ENCODE data around the gene SH3RF1. TPM values are rescaled to one million over a fixed set of nuclear protein-coding genes. Genes with fewer than 3 reads are reported as not detected.
A peak's percentile ranks its signal among the peaks of the same experiment; 100 is the strongest.

Gene SH3RF1
- total RNA-seq, 2 experiments from 2014 or later: 0.22 to 0.55 TPM

DNA sequence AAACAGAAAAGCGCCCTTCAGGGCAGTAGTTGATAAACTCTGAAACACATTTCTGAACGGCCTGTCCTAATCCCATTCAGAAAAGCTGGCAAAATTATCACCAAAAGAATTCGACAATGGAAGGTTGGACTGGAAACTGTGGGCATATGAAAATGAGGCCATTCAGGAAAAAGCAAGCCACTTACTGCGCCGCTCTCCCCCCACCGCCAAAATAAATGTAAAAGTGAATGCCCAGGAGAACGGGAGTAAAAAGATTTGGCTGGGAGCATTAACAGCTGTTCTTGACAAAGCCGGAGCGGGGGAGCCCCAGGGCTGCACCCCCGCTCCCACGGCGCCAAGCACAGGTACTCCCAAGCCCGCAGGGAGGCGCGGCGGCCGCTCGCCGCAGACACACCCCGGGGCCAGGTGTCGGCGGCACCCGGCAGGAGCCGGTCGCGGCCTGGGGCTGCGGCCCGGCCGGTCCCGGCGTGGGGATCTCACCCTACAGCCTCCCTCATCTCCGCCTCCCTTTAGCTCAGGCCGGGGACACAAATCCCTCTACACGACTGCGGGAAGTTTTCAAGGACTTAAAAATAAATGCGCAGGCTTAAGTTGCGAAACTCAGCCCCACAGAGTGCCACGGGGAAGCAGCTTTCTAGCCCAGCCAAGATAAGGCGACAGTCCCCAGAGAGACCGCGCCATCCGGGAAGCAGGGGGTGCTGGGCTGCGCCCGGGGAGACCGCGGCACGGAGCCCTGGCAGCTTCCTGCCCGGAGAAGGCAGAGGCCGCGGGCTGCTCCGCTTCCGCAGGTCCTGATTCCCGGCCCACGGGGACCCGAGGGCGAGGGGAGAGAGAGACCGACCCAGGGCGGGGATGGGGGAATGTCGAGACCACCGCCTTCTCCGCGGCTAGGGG lies 593 bp downstream of the SH3RF1 start:
- peak overlapping the region; percentile 77 for H3K4me3 Mint-ChIP-seq
- no peak overlapping the region for H3K27ac Mint-ChIP-seq
- no peaks in the 10 kb centered on the region for H3K36me3 Mint-ChIP-seq (ENCODE audit: low read depth)
- peaks cover 51% of the 10 kb centered on the region for H3K27me3 Mint-ChIP-seq (ENCODE audit: low read depth)
- peaks cover 3% of the 10 kb centered on the region for H3K4me1 Mint-ChIP-seq (ENCODE audit: low read depth)
- DNase-seq: peak; percentile 36
- H3K9me3 Mint-ChIP-seq: no peaks in the 10 kb centered on the region
- intact Hi-C loops (cut with micrococcal nuclease): loop anchor here (1.0 to 10.0 kb wide), 5 partner anchors 147 to 348 kb away; partner anchors contain the start of gene CBR4
- CTCF ChIA-PET: interaction anchor here (0.6 to 1.2 kb wide), 4 partner anchors 86 to 260 kb away, joined by 3 to 7 read pairs (median 4); partner anchors contain the start of gene CBR4

GRCh38 chr4:169268951-169269760 lies 1.6 kb downstream of the SH3RF1 start:
- Mint-ChIP-seq H3K9me3 (no peaks in the 10 kb centered on the region), H3K4me1 (ENCODE audit: low read depth) (peaks cover 3% of the 10 kb centered on the region), H3K36me3 (ENCODE audit: low read depth) (no peaks in the 10 kb centered on the region), H3K27ac (no peak overlapping the region), H3K27me3 (ENCODE audit: low read depth) (peaks cover 49% of the 10 kb centered on the region), H3K4me3 (no peak overlapping the region)
- no peak for DNase-seq
- CTCF ChIA-PET: interaction anchor here (0.6 to 1.4 kb wide), 5 partner anchors 8 to 259 kb away, joined by 3 to 7 read pairs (median 3); partner anchors contain the start of gene CBR4
- intact Hi-C loops (cut with micrococcal nuclease): no loop called here

DNA sequence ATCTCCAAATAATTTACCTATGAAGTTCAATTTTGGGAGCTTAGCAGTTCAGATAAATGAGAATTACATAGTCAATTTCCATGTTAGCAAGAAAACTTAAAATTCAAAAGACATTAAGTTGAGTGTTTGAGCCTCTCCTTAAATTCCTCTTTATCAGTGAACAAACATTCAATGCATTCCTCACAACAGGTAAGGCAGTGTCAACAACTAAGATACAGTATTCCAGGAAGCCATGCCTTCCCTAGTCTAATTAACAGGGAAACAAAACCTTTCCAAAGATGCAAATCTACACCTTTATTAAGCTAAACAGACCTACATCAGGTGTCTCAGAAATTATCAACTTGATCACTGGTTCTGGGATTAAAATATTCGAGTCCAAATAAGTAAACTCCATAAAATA lies 3.7 kb downstream of the SH3RF1 start:
- intact Hi-C loops (cut with micrococcal nuclease): no loop called here
- DNase-seq: no peak
- Mint-ChIP-seq H3K36me3 (ENCODE audit: low read depth) (no peaks in the 10 kb centered on the region), H3K27ac (no peak overlapping the region), H3K4me1 (ENCODE audit: low read depth) (peaks cover 3% of the 10 kb centered on the region), H3K4me3 (no peak overlapping the region), H3K27me3 (ENCODE audit: low read depth) (peaks cover 49% of the 10 kb centered on the region), H3K9me3 (no peaks in the 10 kb centered on the region)
- CTCF ChIA-PET: interaction anchor here (0.6 kb wide), 1 partner anchor 102 kb away, joined by 4 read pairs; no protein-coding TSS in a partner anchor

DNA sequence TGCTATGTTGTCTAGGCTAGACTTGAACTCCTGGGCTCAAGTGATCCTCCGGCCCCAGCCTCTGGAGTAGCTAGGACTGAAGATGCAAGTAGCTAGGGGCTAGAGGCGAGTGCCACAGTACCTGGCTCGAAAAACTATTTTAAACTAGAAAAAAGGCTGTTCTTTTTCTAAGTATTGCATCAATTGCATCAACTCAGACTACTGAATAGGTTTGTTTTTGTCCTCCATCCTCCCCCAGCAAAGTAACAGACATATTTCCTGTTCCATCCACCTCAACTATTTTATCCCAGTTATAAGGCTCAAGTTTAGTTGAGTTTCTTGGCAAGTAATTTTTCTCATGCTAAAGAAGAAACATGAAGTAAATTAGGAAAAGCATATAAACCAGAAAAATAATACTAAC lies 4.1 kb downstream of the SH3RF1 start:
- intact Hi-C loops (cut with micrococcal nuclease): no loop called here
- Mint-ChIP-seq H3K36me3 (ENCODE audit: low read depth) (no peaks in the 10 kb centered on the region), H3K4me1 (ENCODE audit: low read depth) (peaks cover 3% of the 10 kb centered on the region), H3K9me3 (no peaks in the 10 kb centered on the region), H3K4me3 (no peak overlapping the region), H3K27me3 (ENCODE audit: low read depth) (peaks cover 45% of the 10 kb centered on the region), H3K27ac (no peak overlapping the region)
- CTCF ChIA-PET: no interaction called here
- DNase-seq: no peak

GRCh38 chr4:169266081-169266480 lies 4.7 kb downstream of the SH3RF1 start:
- peaks cover 47% of the 10 kb centered on the region for H3K27me3 Mint-ChIP-seq (ENCODE audit: low read depth)
- no peaks in the 10 kb centered on the region for H3K36me3 Mint-ChIP-seq (ENCODE audit: low read depth)
- intact Hi-C loops (cut with micrococcal nuclease): no loop called here
- CTCF ChIA-PET: no interaction called here
- DNase-seq: no peak
- no peak overlapping the region for H3K27ac Mint-ChIP-seq
- H3K9me3 Mint-ChIP-seq: no peaks in the 10 kb centered on the region
- H3K4me3 Mint-ChIP-seq: no peak overlapping the region
- H3K4me1 Mint-ChIP-seq (ENCODE audit: low read depth): peaks cover 3% of the 10 kb centered on the region

DNA sequence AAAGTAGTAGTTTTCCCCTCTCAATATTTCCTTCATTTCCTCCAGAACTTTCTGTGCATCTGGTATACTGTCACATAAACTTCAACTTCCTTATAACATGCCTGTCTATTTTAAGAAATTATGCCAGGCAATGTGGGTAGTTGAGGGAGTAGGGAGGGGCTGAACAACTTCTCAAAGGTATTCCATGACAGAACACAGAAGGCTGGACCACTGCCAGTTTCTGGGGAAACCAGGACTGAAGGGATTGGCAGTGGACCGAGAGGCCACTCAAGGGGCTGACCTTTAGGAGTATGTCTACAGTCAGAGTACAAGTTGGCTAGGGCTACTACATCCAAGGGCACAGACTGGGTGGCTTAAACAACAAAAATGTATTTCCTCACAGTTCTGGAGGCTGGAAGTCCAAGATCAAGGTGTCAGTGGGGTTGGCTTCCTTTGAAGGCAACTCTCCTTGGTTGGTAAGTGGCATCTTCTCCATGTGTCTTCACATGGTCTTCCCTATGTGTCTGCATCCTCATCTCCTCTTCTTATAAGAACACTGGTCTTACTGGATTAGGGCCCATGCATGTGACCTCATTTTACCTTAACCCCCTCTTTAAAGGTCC lies 6.9 kb downstream of the SH3RF1 start:
- DNase-seq: no peak
- Mint-ChIP-seq H3K27me3 (ENCODE audit: low read depth) (peaks cover 47% of the 10 kb centered on the region), H3K4me1 (ENCODE audit: low read depth) (no peaks in the 10 kb centered on the region), H3K27ac (no peak overlapping the region), H3K4me3 (no peak overlapping the region), H3K36me3 (ENCODE audit: low read depth) (no peaks in the 10 kb centered on the region), H3K9me3 (no peaks in the 10 kb centered on the region)
- intact Hi-C loops (cut with micrococcal nuclease): no loop called here
- CTCF ChIA-PET: no interaction called here

DNA sequence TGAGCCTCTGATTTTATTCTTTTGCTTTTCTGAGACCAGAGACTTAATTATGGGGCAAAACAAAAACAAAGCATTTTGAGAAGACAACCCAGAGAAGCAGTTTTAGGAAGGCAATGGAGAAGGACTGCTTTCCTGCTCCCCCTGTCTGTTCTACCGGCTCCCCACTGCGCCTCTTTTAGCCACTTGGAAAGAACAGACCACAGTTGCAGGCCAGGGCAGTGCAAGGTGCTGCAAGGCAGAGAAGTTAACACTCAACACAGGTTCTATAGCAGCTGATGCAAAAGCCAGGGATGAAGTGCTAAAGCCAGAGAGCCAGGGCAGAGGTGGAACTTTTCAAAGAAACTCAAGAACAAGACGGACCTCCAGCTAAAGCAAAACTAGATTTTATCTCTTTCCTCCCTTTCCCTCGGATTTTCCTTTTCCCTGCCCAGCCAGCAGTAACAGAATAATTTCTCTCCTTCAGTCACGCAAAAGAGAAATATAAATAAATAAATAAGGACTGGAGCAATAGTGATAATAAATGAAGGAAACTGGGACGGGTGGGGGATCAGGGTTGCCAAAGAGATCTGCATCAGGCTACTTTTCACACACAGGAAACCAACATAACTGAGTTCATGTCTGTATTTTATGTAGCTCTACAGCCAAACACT lies 10.4 kb downstream of the SH3RF1 start:
- intact Hi-C loops (cut with micrococcal nuclease): no loop called here
- Mint-ChIP-seq H3K27ac (no peak overlapping the region), H3K4me1 (ENCODE audit: low read depth) (no peaks in the 10 kb centered on the region), H3K4me3 (no peak overlapping the region), H3K36me3 (ENCODE audit: low read depth) (no peaks in the 10 kb centered on the region), H3K27me3 (ENCODE audit: low read depth) (peaks cover 32% of the 10 kb centered on the region), H3K9me3 (no peaks in the 10 kb centered on the region)
- DNase-seq: no peak
- CTCF ChIA-PET: interaction anchor here (0.6 to 1.3 kb wide), 2 partner anchors 9 to 32 kb away, joined by 3 read pairs; no protein-coding TSS in a partner anchor

DNA sequence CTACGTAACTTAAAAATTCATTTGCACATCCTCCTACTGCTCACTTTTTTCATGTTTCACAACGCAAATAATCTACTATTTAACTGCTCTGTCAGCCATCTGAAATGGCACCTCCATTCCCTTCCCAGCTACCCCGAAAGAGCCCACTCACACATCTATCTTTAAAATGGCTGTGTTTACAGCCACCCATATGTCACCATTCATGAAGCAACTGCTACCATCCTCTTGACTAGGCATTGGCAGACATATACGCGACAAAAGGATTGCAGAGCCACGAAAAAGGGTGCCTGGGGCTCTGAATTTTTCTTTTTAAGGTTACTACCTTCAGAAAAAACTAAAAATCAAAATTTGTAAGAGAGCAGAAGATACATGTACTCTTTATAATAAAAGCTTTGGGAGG lies 11.5 kb downstream of the SH3RF1 start:
- Mint-ChIP-seq H3K4me3 (no peak overlapping the region), H3K27ac (no peak overlapping the region)
- CTCF ChIA-PET: no interaction called here

DNA sequence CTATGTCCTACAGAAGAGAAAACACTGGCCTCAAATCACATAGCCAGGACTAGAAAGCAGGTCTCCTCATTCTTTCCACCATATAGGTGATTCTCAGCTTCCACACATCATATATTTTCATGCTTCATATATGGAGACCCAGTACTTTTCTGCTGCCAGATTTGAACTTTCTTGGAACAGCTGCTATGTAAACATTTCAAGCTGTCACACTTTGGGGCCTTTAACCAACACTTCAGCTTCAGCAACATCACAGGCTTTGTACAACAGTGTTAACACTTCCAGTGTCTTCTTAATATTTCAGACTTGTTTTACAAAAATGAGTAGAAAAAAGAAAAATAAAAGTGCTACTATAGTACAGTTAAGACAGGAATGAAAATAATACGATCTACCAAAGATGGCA lies 12.6 kb downstream of the SH3RF1 start:
- Mint-ChIP-seq H3K36me3 (ENCODE audit: low read depth) (no peaks in the 10 kb centered on the region), H3K4me3 (no peak overlapping the region), H3K27ac (no peak overlapping the region), H3K9me3 (no peaks in the 10 kb centered on the region), H3K4me1 (ENCODE audit: low read depth) (no peaks in the 10 kb centered on the region), H3K27me3 (ENCODE audit: low read depth) (peaks cover 22% of the 10 kb centered on the region)
- no peak for DNase-seq
- intact Hi-C loops (cut with micrococcal nuclease): no loop called here
- CTCF ChIA-PET: no interaction called here

More for the DNA sequence above, 11.5 kb downstream of the SH3RF1 start:
- no peaks in the 10 kb centered on the region for H3K9me3 Mint-ChIP-seq
- intact Hi-C loops (cut with micrococcal nuclease): no loop called here
- H3K36me3 Mint-ChIP-seq (ENCODE audit: low read depth): no peaks in the 10 kb centered on the region
- H3K4me1 Mint-ChIP-seq (ENCODE audit: low read depth): no peaks in the 10 kb centered on the region
- DNase-seq: no peak
- peaks cover 30% of the 10 kb centered on the region for H3K27me3 Mint-ChIP-seq (ENCODE audit: low read depth)

DNA sequence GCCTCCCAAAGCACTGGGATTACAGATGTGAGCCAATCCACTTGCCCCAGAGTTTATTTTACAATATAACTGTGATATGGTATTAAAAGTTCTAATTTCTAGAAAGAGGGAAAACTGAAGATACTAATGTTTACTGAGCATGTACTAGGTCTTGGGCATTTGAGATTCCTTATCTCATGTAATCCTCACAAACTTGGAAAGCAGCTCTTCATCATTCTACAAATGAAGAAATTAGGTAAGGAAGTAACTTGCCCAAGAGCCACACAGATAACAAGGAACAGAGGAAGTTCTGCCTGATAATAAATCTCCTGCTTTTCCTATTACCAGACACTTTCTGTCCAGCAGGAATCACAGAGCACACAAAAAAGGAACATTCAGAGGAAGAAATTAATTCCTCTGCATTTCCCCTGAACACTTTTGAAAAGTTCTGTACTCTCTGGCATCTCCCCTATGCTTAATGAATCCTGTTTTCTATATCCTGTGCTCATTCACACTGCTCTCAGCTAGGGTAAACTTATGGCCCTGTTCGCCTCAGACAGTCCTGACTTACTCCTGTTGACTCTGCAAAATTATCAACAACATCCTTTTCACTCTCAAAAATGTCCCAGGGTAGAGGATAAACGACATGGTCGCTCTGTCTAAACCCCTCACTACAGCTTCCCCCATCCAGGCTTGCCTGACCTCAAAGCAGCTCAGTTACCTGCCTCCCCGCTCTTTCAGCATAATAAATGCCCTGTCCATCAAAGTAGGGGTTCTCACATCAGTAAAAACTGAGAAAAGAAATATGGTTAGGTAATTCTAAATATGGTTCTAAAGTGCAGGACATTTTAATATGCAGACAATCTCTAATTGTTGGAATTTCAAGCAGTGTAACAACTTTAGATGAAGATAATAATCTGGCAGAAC lies 13.6 kb downstream of the SH3RF1 start:
- Mint-ChIP-seq H3K4me1 (ENCODE audit: low read depth) (no peaks in the 10 kb centered on the region), H3K9me3 (no peaks in the 10 kb centered on the region), H3K4me3 (no peak overlapping the region), H3K27me3 (ENCODE audit: low read depth) (peaks cover 21% of the 10 kb centered on the region), H3K36me3 (ENCODE audit: low read depth) (no peaks in the 10 kb centered on the region), H3K27ac (no peak overlapping the region)
- CTCF ChIA-PET: no interaction called here
- DNase-seq: no peak
- intact Hi-C loops (cut with micrococcal nuclease): no loop called here

- CTCF ChIA-PET: no interaction called here
- H3K27me3 Mint-ChIP-seq (ENCODE audit: low read depth): peaks cover 17% of the 10 kb centered on the region
- H3K36me3 Mint-ChIP-seq (ENCODE audit: low read depth): no peaks in the 10 kb centered on the region
- no peaks in the 10 kb centered on the region for H3K4me1 Mint-ChIP-seq (ENCODE audit: low read depth)
- no peak overlapping the region for H3K27ac Mint-ChIP-seq
- H3K9me3 Mint-ChIP-seq: no peaks in the 10 kb centered on the region
- H3K4me3 Mint-ChIP-seq: no peak overlapping the region
- DNase-seq: no peak
- intact Hi-C loops (cut with micrococcal nuclease): no loop called here
Observed at GRCh38 chr4:169256101-169256612, 14.6 kb downstream of the SH3RF1 start.
